Osteoblast (primary cell): ENCODE measurements around the gene LUZP2. TPM values are rescaled to one million over a fixed set of nuclear protein-coding genes. Genes with fewer than 3 reads are reported as not detected.

Source experiments
- DNase-seq: peaks from one replicate; pipeline ENCODE4 v3.0.0; 2011; ENCODE audit warnings: low spot score, mixed read lengths; ENCODE audit not compliant: insufficient read length; ENCODE audit errors: missing footprints
- H2AFZ ChIP-seq: 2 replicates; pipeline ENCODE4 v1.6.0; 2011; ENCODE audit warnings: mild to moderate bottlenecking, low read length
- H3K27ac ChIP-seq: 2 replicates; pipeline ENCODE4 v1.5.1; 2011; ENCODE audit warnings: mild to moderate bottlenecking, low read depth, low read length, moderate library complexity
- H3K27me3 ChIP-seq: 2 replicates; pipeline ENCODE4 v1.6.0; 2012; ENCODE audit warnings: mild to moderate bottlenecking, control low read depth, inconsistent platforms, low read length, moderate library complexity; ENCODE audit not compliant: insufficient read depth
- H3K36me3 ChIP-seq: 2 replicates; pipeline ENCODE4 v1.5.1; 2011; ENCODE audit warnings: mild to moderate bottlenecking, low read length, control low read depth, moderate library complexity; ENCODE audit not compliant: insufficient read depth
- H3K4me1 ChIP-seq: 2 replicates; pipeline ENCODE4 v1.5.1; 2011; ENCODE audit warnings: mild to moderate bottlenecking, low read length, control low read depth, moderate library complexity; ENCODE audit not compliant: insufficient read depth
- H3K4me2 ChIP-seq: 2 replicates; pipeline ENCODE4 v1.6.0; 2011; ENCODE audit warnings: mild to moderate bottlenecking, low read length; ENCODE audit not compliant: insufficient read depth
- H3K4me3 ChIP-seq: fragments of 200-600 bp; sonication (generic); 3 replicates; pipeline ENCODE4 v1.5.1; 2012; ENCODE audit warnings: mild to moderate bottlenecking, low read length, inconsistent platforms; ENCODE audit not compliant: insufficient read depth
- H3K79me2 ChIP-seq: 2 replicates; pipeline ENCODE4 v1.6.0; 2012; ENCODE audit warnings: mild to moderate bottlenecking, low read length, control low read depth, inconsistent platforms; ENCODE audit not compliant: insufficient read depth
- H3K9me3 ChIP-seq: 2 replicates; pipeline ENCODE4 v1.5.1; 2011; ENCODE audit warnings: low read depth, low read length, control low read depth
- H4K20me1 ChIP-seq: 2 replicates; pipeline ENCODE4 v1.6.0; 2012; ENCODE audit warnings: mild to moderate bottlenecking, low read length, control low read depth; ENCODE audit not compliant: insufficient read depth
- small RNA-seq: library from RNA; depleted of rRNA; stranded (forward); fragments of <200 nt; gene quantifications from one replicate; pipeline ENCODE3, GENCODE V24; 2012
- total RNA-seq: library from RNA; depleted of rRNA; stranded (reverse); fragments of >200 nt; gene quantifications from 2 replicates; pipeline ENCODE4 v1.2.3, GENCODE V29; 2012
- TF ChIP-seq, protein P1 (sequence below): IDR thresholded peaks from 2 replicates; pipeline ENCODE4 v1.5.1; 2011; ENCODE audit warnings: mild to moderate bottlenecking, low read depth, low read length, moderate library complexity; ENCODE audit errors: extremely low read depth

LUZP2 gene
- total RNA-seq, 1 donor, result not detected

DNA sequence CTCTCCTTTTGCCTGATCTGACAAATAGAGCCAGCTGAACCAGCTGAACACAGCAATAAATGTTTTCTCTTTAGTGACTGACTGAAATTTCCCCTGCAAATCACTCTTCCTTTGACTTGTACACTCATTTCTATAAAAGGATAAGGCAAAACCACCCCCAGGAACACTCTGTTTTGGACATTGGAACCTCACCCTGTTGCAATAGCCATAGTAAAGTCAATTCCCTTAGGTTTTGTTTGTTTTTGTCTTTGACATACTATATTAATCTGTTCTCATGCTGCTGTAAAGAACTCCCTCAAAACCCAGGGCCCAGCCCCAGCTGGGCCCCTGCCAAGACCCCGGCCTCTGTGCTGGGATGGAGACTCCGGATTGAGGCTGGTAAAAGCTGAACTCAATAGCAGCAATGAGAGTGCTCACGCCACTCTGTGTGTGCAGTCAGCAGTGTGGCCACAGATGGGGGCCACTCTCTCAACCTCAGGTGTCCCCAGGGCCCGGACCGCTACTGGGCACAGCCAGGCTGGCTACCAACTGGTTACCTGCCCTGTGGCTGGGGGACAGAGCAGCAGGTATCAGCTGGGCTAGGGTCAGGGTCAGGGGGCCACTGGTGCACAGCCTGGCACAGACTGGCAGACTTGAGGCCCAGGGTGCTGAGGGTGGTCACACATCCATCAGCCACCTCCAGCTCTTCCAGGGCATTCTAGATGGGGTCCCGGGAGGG is 597.4 kb downstream of the LUZP2 start:
- DNase-seq, result no peak

DNA sequence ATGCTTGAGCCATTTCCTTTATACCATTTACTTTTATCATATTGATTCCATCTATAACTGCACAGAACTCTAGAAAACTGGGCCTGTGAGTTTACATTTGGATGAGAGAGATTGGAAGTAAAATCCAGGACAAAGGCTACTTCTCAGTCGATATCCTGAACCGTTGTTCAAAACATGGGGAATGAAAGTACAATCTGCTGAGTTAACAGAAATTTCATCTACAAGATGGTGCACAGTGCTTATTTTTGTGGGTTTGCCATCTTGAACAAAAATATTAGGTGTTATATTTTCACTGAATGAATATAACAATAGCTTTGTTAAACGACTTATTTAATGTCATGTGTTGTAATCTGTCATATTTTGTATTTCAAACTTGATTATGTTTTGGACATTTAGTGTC is 622.6 kb downstream of the LUZP2 start:
- TF ChIP-seq, protein P1, sequence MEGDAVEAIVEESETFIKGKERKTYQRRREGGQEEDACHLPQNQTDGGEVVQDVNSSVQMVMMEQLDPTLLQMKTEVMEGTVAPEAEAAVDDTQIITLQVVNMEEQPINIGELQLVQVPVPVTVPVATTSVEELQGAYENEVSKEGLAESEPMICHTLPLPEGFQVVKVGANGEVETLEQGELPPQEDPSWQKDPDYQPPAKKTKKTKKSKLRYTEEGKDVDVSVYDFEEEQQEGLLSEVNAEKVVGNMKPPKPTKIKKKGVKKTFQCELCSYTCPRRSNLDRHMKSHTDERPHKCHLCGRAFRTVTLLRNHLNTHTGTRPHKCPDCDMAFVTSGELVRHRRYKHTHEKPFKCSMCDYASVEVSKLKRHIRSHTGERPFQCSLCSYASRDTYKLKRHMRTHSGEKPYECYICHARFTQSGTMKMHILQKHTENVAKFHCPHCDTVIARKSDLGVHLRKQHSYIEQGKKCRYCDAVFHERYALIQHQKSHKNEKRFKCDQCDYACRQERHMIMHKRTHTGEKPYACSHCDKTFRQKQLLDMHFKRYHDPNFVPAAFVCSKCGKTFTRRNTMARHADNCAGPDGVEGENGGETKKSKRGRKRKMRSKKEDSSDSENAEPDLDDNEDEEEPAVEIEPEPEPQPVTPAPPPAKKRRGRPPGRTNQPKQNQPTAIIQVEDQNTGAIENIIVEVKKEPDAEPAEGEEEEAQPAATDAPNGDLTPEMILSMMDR, result no peak

More for the DNA sequence above, 597.4 kb downstream of the LUZP2 start:
- no peak overlapping the region for H3K4me2 ChIP-seq
- no peaks in the 10 kb centered on the region for H3K27me3 ChIP-seq
- H3K9me3 ChIP-seq, result peaks cover 2% of the 10 kb centered on the region
- H3K4me1 ChIP-seq, result no peaks in the 10 kb centered on the region
- no peaks in the 10 kb centered on the region for H3K79me2 ChIP-seq
- H3K4me3 ChIP-seq, result no peak overlapping the region
- TF ChIP-seq, protein P1, result no peak
- no peak overlapping the region for H2AFZ ChIP-seq
- H3K27ac ChIP-seq, result no peak overlapping the region
- no peaks in the 10 kb centered on the region for H3K36me3 ChIP-seq
- no peaks in the 10 kb centered on the region for H4K20me1 ChIP-seq

More for the DNA sequence above, 622.6 kb downstream of the LUZP2 start:
- no peak for DNase-seq
- Histone ChIP-seq H3K79me2 (no peaks in the 10 kb centered on the region), H3K4me2 (no peak overlapping the region), H2AFZ (no peak overlapping the region), H3K9me3 (peaks cover 4% of the 10 kb centered on the region), H3K4me3 (no peak overlapping the region), H3K27me3 (no peaks in the 10 kb centered on the region), H3K4me1 (no peaks in the 10 kb centered on the region), H3K36me3 (no peaks in the 10 kb centered on the region), H4K20me1 (no peaks in the 10 kb centered on the region), H3K27ac (no peak overlapping the region)

Small RNA genes lying within 50 kb of the gene (small RNA-seq; reads per million reads assigned to genes)
- gene RF00019, result not detected
